Measurements from ENCODE around the gene KRTAP10-1.

Gene KRTAP10-1

GRCh38 chr21:44571844-44572782 lies 32.1 kb upstream of the KRTAP10-1 start:
- Histone ChIP-seq H4K20me1 (no peaks in the 10 kb centered on the region), H3K4me2 (no peak overlapping the region), H3K36me3 (no peaks in the 10 kb centered on the region), H3K4me3 (no peak overlapping the region), H3K27ac (no peak overlapping the region), H3K9me3 (peaks cover 25% of the 10 kb centered on the region), H3K9ac (no peak overlapping the region), H3K27me3 (no peaks in the 10 kb centered on the region), H3K4me1 (peaks cover 5% of the 10 kb centered on the region)
- TF ChIP-seq Cebpa-rat (IDR thresholded peaks at IDR 0.05): no peak

- Histone ChIP-seq H3K36me3 (no peaks in the 10 kb centered on the region), H3K27ac (no peak overlapping the region), H3K4me3 (no peak overlapping the region), H3K9ac (no peak overlapping the region), H3K27me3 (no peaks in the 10 kb centered on the region), H4K20me1 (no peaks in the 10 kb centered on the region), H3K9me3 (peaks cover 17% of the 10 kb centered on the region), H3K4me2 (no peak overlapping the region), H3K4me1 (peaks cover 5% of the 10 kb centered on the region)
- TF ChIP-seq Cebpa-rat (IDR thresholded peaks at IDR 0.05): no peak
Observed at GRCh38 chr21:44571296-44571695, 31.3 kb upstream of the KRTAP10-1 start.

GRCh38 chr21:44569861-44570517 lies 30.0 kb upstream of the KRTAP10-1 start:
- H3K27ac ChIP-seq: no peak overlapping the region
- H3K9me3 ChIP-seq: peaks cover 16% of the 10 kb centered on the region
- H3K4me2 ChIP-seq: no peak overlapping the region
- H3K4me3 ChIP-seq: no peak overlapping the region
- no peak for TF ChIP-seq Cebpa-rat (IDR thresholded peaks at IDR 0.05)
- H3K36me3 ChIP-seq: no peaks in the 10 kb centered on the region
- H4K20me1 ChIP-seq: no peaks in the 10 kb centered on the region
- peaks cover 5% of the 10 kb centered on the region for H3K4me1 ChIP-seq
- H3K27me3 ChIP-seq: no peaks in the 10 kb centered on the region
- H3K9ac ChIP-seq: no peak overlapping the region

- no peak for TF ChIP-seq Cebpa-rat (IDR thresholded peaks at IDR 0.05)
- H3K27me3 ChIP-seq: no peaks in the 10 kb centered on the region
Observed at GRCh38 chr21:44568667-44569556, 28.9 kb upstream of the KRTAP10-1 start.

GRCh38 chr21:44568261-44568660 lies 28.3 kb upstream of the KRTAP10-1 start:
- H3K27ac ChIP-seq: no peak overlapping the region
- H3K27me3 ChIP-seq: no peaks in the 10 kb centered on the region
- H3K9ac ChIP-seq: no peak overlapping the region
- no peak overlapping the region for H3K4me2 ChIP-seq
- peaks cover 19% of the 10 kb centered on the region for H3K9me3 ChIP-seq
- peaks cover 5% of the 10 kb centered on the region for H3K4me1 ChIP-seq
- TF ChIP-seq Cebpa-rat (IDR thresholded peaks at IDR 0.05): no peak
- no peaks in the 10 kb centered on the region for H3K36me3 ChIP-seq
- H4K20me1 ChIP-seq: no peaks in the 10 kb centered on the region
- H3K4me3 ChIP-seq: no peak overlapping the region

More at GRCh38 chr21:44568667-44569556, 28.9 kb upstream of the KRTAP10-1 start:
- peaks cover 5% of the 10 kb centered on the region for H3K4me1 ChIP-seq
- no peak overlapping the region for H3K4me2 ChIP-seq
- no peak overlapping the region for H3K9ac ChIP-seq
- H4K20me1 ChIP-seq: no peaks in the 10 kb centered on the region
- H3K9me3 ChIP-seq: peaks cover 18% of the 10 kb centered on the region
- no peaks in the 10 kb centered on the region for H3K36me3 ChIP-seq
- no peak overlapping the region for H3K27ac ChIP-seq
- H3K4me3 ChIP-seq: no peak overlapping the region

GRCh38 chr21:44567481-44568171 lies 27.6 kb upstream of the KRTAP10-1 start:
- H3K9me3 ChIP-seq: peaks cover 19% of the 10 kb centered on the region
- no peaks in the 10 kb centered on the region for H3K36me3 ChIP-seq
- H3K4me1 ChIP-seq: peaks cover 5% of the 10 kb centered on the region
- no peak overlapping the region for H3K4me2 ChIP-seq
- no peak for TF ChIP-seq Cebpa-rat (IDR thresholded peaks at IDR 0.05)
- no peak overlapping the region for H3K27ac ChIP-seq
- no peaks in the 10 kb centered on the region for H3K27me3 ChIP-seq
- H3K9ac ChIP-seq: no peak overlapping the region
- no peaks in the 10 kb centered on the region for H4K20me1 ChIP-seq
- H3K4me3 ChIP-seq: no peak overlapping the region

- H3K27me3 ChIP-seq: no peaks in the 10 kb centered on the region
- no peak overlapping the region for H3K4me3 ChIP-seq
- H3K27ac ChIP-seq: no peak overlapping the region
- H3K4me2 ChIP-seq: no peak overlapping the region
- no peaks in the 10 kb centered on the region for H3K36me3 ChIP-seq
- H3K4me1 ChIP-seq: peaks cover 5% of the 10 kb centered on the region
- no peak overlapping the region for H3K9ac ChIP-seq
- no peaks in the 10 kb centered on the region for H4K20me1 ChIP-seq
- no peak for TF ChIP-seq Cebpa-rat (IDR thresholded peaks at IDR 0.05)
- H3K9me3 ChIP-seq: peaks cover 13% of the 10 kb centered on the region
Observed at GRCh38 chr21:44566403-44566802, 26.4 kb upstream of the KRTAP10-1 start.

- no peaks in the 10 kb centered on the region for H3K36me3 ChIP-seq
- H4K20me1 ChIP-seq: no peaks in the 10 kb centered on the region
- peaks cover 5% of the 10 kb centered on the region for H3K4me1 ChIP-seq
- no peak for TF ChIP-seq Cebpa-rat (IDR thresholded peaks at IDR 0.05)
- H3K27ac ChIP-seq: no peak overlapping the region
- no peak overlapping the region for H3K9ac ChIP-seq
- no peak overlapping the region for H3K4me2 ChIP-seq
- H3K4me3 ChIP-seq: no peak overlapping the region
- peaks cover 9% of the 10 kb centered on the region for H3K9me3 ChIP-seq
- no peaks in the 10 kb centered on the region for H3K27me3 ChIP-seq
Observed at GRCh38 chr21:44564886-44565598, 25.0 kb upstream of the KRTAP10-1 start.

Measured in BLaER1 (cell line).